ENCODE measurements around the gene PBRM1.

GRCh38 chr3:52547143-52547542, 138.6 kb downstream of the PBRM1 start:
- no peak for TF ChIP-seq EZH2 (IDR thresholded peaks at IDR 0.05)
- no peak for TF ChIP-seq POLR2AphosphoS5 (IDR thresholded peaks at IDR 0.05; ENCODE audit: borderline replicate concordance, low read depth, low read length)
- TF ChIP-seq FOXP2 (optimal IDR thresholded peaks at IDR 0.05; ENCODE audit: control extremely low read depth, extremely low read length, insufficient read depth): no peak

Measured in SK-N-MC (cell line).